Mucosa of descending colon (tissue), 3 donors: ENCODE measurements around the gene NME2. TPM values are rescaled to one million over a fixed set of nuclear protein-coding genes. Genes with fewer than 3 reads are reported as not detected.

Source experiments
- ATAC-seq: fragments of 200-7000 bp; cut with Tn5 transposase; one replicate; pipeline ENCODE4 v1.9.1; 2020; ENCODE audit warnings: mild to moderate bottlenecking, moderate library complexity
- DNase-seq, 3 donors: peaks; one replicate each; pipeline ENCODE4 v3.0.0-alpha.2; 2020
- H3K36me3 ChIP-seq: fragments of 200-600 bp; one replicate; pipeline ENCODE4 v1.8.0; 2021; ENCODE audit warnings: low read depth, mild to moderate bottlenecking
- H3K4me1 ChIP-seq: fragments of 200-600 bp; one replicate; pipeline ENCODE4 v1.8.0; 2021; ENCODE audit warnings: low read depth, mild to moderate bottlenecking
- H3K4me3 ChIP-seq: fragments of 200-600 bp; one replicate; pipeline ENCODE4 v1.8.0; 2021; ENCODE audit warnings: mild to moderate bottlenecking
- H3K9me3 ChIP-seq: fragments of 200-600 bp; one replicate; pipeline ENCODE4 v1.8.0; 2021; ENCODE audit warnings: mild to moderate bottlenecking
- CTCF ChIP-seq: fragments of 200-600 bp; IDR thresholded peaks from one replicate; pipeline ENCODE4 v1.8.0; 2022; ENCODE audit warnings: antibody characterized with exemption, mild to moderate bottlenecking
- intact Hi-C, 2 donors: fragments of 100-400 bp; cut with DNase I in 1 of 2; cut with micrococcal nuclease in 1 of 2; formaldehyde crosslinking; loops; one replicate each; pipeline versions ENCODE4 v1.11.0 to v1.11.1; 2022; cut with DNase I, micrococcal nuclease
- total RNA-seq, 3 donors: library from RNA; stranded (reverse); fragmentation: NEBNext Ultra II Directional in 2 of 3; extraction: Animal tissue kit (Norgen Biotek cat#: 25700) in 2 of 3; gene quantifications; one replicate each; pipeline versions ENCODE4 v1.2.1 to v1.2.4, GENCODE V29; 2021 to 2023
- donor health status: DM: no; HTN: no; CAD: no; lungs with moderate emphysema.
- donor health status: DM: no; HTN: no; CAD: no.
- donor health status: DM: no; HTN: yes; CAD: no.

Gene NME2
- total RNA-seq, 3 donors from 2014 or later, result 306 to 433 (median 397) TPM

- no peaks in the 10 kb centered on the region for H3K36me3 ChIP-seq
Observed at GRCh38 chr17:51132964-51133319, 33.3 kb upstream of the NME2 start.

DNA sequence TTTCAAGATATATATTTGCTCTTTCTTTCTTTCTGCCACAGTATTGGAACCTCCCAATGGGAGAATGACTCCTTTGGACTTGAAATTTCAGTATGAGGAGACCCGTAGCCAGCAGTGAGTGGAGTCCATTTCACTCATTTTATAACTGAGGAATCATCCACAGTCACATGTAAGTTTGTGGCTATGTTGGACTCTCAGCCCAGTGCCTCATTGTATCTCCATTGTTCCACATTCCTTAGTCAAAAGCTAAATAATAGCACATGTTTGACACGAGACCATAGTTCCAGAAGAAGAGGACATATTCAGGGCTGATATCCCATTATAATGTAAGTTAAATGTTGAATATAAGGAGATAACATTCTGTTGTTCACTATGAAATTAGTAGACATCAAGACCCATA lies 32.8 kb upstream of the NME2 start:
- Histone ChIP-seq H3K4me3 (no peak overlapping the region), H3K36me3 (no peaks in the 10 kb centered on the region), H3K4me1 (peaks cover 7% of the 10 kb centered on the region), H3K9me3 (no peaks in the 10 kb centered on the region)
- ATAC-seq, result no peak
- intact Hi-C loops, result no loop called here
- DNase-seq, result no peak
- no peak for TF ChIP-seq CTCF

More at GRCh38 chr17:51132964-51133319, 33.3 kb upstream of the NME2 start:
- Histone ChIP-seq H3K9me3 (no peaks in the 10 kb centered on the region), H3K4me1 (peaks cover 7% of the 10 kb centered on the region), H3K4me3 (no peak overlapping the region)
- intact Hi-C loops, result no loop called here
- DNase-seq (no peak), ATAC-seq (peak; percentile 76)
- no peak for TF ChIP-seq CTCF

GRCh38 chr17:51135956-51136355 lies 30.3 kb upstream of the NME2 start:
- Histone ChIP-seq H3K9me3 (no peaks in the 10 kb centered on the region), H3K36me3 (no peaks in the 10 kb centered on the region), H3K4me1 (peaks cover 2% of the 10 kb centered on the region), H3K4me3 (no peak overlapping the region)
- intact Hi-C loops, result no loop called here
- ATAC-seq (no peak), DNase-seq (no peak)
- no peak for TF ChIP-seq CTCF

DNA sequence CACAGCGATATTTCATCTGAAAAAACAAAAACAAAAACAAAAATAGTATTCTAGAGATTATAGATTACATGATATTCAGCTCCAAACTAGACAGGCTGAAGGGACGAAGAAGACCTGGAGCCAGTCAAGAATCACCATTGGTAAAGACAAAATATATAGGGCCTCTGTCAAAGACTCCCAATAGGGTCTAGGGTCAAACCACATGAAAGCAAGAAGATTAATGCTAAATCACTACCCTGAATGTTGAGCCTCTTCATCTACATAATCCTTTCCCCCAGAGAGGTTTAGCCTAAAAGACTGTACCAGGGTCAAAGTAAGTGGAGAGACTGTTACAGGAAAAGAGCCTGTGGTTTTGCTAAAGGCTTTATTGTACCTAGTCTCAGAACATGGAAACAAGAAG lies 23.6 kb upstream of the NME2 start:
- intact Hi-C loops, result no loop called here

GRCh38 chr17:51144266-51145022 lies 21.8 kb upstream of the NME2 start:
- Histone ChIP-seq H3K4me3 (no peak overlapping the region), H3K9me3 (no peaks in the 10 kb centered on the region), H3K36me3 (no peaks in the 10 kb centered on the region), H3K4me1 (no peaks in the 10 kb centered on the region)
- DNase-seq (no peak), ATAC-seq (no peak)
- TF ChIP-seq CTCF, result no peak
- intact Hi-C loops, result no loop called here

More for the DNA sequence above, 23.6 kb upstream of the NME2 start:
- no peaks in the 10 kb centered on the region for H3K36me3 ChIP-seq
- TF ChIP-seq CTCF, result no peak
- ATAC-seq (no peak), DNase-seq (no peak)
- no peaks in the 10 kb centered on the region for H3K4me1 ChIP-seq
- no peaks in the 10 kb centered on the region for H3K9me3 ChIP-seq
- H3K4me3 ChIP-seq, result no peak overlapping the region

DNA sequence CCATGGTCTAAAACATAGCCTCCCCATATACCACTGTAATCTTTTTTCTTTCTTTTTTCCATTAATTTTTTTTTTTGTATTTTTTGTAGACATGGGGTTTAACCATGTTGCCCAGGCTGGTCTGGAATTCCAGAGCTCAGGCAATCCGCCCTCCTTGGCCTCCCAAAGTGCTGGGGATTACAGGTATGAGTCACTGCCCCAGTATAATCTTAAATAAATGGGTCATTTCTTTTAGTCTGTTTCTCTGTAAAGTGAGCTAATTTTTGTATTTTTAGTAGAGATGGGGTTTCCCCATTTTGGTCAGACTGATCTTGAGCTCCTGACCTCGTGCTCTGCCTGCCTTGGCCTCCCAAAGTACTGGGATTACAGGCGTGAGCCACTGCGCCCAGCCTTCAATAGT lies 18.6 kb upstream of the NME2 start:
- Histone ChIP-seq H3K36me3 (no peaks in the 10 kb centered on the region), H3K9me3 (no peaks in the 10 kb centered on the region), H3K4me3 (no peak overlapping the region), H3K4me1 (peaks cover 4% of the 10 kb centered on the region)
- TF ChIP-seq CTCF, result no peak
- intact Hi-C loops, result no loop called here
- ATAC-seq (no peak), DNase-seq (no peak)
